Mucosa of descending colon (tissue), 3 donors: ENCODE measurements around the gene ST3GAL2. TPM values are rescaled to one million over a fixed set of nuclear protein-coding genes. Genes with fewer than 3 reads are reported as not detected.
A peak's percentile ranks its signal among the peaks of the same experiment; 100 is the strongest.

Experiments
- ATAC-seq: fragments of 200-7000 bp; cut with Tn5 transposase; one replicate; pipeline ENCODE4 v1.9.1; 2020; ENCODE audit warnings: mild to moderate bottlenecking, moderate library complexity
- DNase-seq, 3 donors: peaks; one replicate each; pipeline ENCODE4 v3.0.0-alpha.2; 2020
- H3K36me3 ChIP-seq: fragments of 200-600 bp; one replicate; pipeline ENCODE4 v1.8.0; 2021; ENCODE audit warnings: low read depth, mild to moderate bottlenecking
- H3K4me1 ChIP-seq: fragments of 200-600 bp; one replicate; pipeline ENCODE4 v1.8.0; 2021; ENCODE audit warnings: low read depth, mild to moderate bottlenecking
- H3K4me3 ChIP-seq: fragments of 200-600 bp; one replicate; pipeline ENCODE4 v1.8.0; 2021; ENCODE audit warnings: mild to moderate bottlenecking
- H3K9me3 ChIP-seq: fragments of 200-600 bp; one replicate; pipeline ENCODE4 v1.8.0; 2021; ENCODE audit warnings: mild to moderate bottlenecking
- intact Hi-C, 2 donors: fragments of 100-400 bp; cut with DNase I in 1 of 2; cut with micrococcal nuclease in 1 of 2; formaldehyde crosslinking; loops; one replicate each; pipeline versions ENCODE4 v1.11.0 to v1.11.1; 2022; cut with DNase I, micrococcal nuclease
- total RNA-seq, 3 donors: library from RNA; stranded (reverse); fragmentation: NEBNext Ultra II Directional in 2 of 3; extraction: Animal tissue kit (Norgen Biotek cat#: 25700) in 2 of 3; gene quantifications; one replicate each; pipeline versions ENCODE4 v1.2.1 to v1.2.4, GENCODE V29; 2021 to 2023
- TF ChIP-seq, protein P1 (sequence below): fragments of 200-600 bp; IDR thresholded peaks from one replicate; pipeline ENCODE4 v1.8.0; 2022; ENCODE audit warnings: antibody characterized with exemption, mild to moderate bottlenecking
- donor health status: DM: no; HTN: no; CAD: no; lungs with moderate emphysema.
- donor health status: DM: no; HTN: no; CAD: no.
- donor health status: DM: no; HTN: yes; CAD: no.

The ST3GAL2 gene
- total RNA-seq, 3 donors from 2014 or later, result 4.2 to 22.4 (median 9.5) TPM

DNA sequence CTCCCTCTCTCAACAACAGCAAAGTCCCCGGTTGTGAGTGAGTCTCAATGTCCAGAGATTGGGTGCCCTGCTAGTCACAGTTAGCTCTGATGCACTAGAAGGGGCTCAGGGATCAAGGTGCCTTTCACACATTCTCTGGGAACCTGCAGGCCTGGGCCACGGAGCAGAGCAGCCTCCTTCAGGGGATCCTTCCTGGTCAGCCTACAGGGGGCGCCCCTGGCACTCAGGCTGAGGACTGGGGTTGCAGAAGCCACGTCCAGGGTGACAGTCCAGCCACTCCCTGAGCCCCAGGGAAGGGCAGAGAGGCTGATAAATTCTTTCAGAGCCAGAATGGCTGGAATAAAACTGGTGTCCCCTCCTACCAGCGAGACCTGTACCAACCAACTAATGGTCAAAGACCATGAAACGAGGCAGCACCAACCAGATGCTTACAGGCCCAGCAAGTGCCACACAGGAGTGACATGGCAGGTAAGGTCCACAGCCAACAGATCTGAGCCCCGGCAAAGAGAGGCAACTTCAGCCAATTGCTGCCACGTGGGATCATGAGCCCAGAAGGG, 43.5 kb downstream of the ST3GAL2 start:
- no peaks in the 10 kb centered on the region for H3K36me3 ChIP-seq
- TF ChIP-seq, protein P1, sequence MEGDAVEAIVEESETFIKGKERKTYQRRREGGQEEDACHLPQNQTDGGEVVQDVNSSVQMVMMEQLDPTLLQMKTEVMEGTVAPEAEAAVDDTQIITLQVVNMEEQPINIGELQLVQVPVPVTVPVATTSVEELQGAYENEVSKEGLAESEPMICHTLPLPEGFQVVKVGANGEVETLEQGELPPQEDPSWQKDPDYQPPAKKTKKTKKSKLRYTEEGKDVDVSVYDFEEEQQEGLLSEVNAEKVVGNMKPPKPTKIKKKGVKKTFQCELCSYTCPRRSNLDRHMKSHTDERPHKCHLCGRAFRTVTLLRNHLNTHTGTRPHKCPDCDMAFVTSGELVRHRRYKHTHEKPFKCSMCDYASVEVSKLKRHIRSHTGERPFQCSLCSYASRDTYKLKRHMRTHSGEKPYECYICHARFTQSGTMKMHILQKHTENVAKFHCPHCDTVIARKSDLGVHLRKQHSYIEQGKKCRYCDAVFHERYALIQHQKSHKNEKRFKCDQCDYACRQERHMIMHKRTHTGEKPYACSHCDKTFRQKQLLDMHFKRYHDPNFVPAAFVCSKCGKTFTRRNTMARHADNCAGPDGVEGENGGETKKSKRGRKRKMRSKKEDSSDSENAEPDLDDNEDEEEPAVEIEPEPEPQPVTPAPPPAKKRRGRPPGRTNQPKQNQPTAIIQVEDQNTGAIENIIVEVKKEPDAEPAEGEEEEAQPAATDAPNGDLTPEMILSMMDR, result peak; percentile 64
- peaks cover 2% of the 10 kb centered on the region for H3K4me1 ChIP-seq
- intact Hi-C loops, result loop anchor here (10.0 kb wide), 2 partner anchors 59 to 69 kb away; partner anchors contain the start of gene FCSK (in 1 of the 2)
- H3K9me3 ChIP-seq, result no peaks in the 10 kb centered on the region
- DNase-seq (peak; percentile 79 to 92 (median 87)), ATAC-seq (peak; percentile 95)
- H3K4me3 ChIP-seq, result no peak overlapping the region

- DNase-seq (no peak), ATAC-seq (no peak)
- Histone ChIP-seq H3K4me1 (peaks cover 2% of the 10 kb centered on the region), H3K9me3 (no peaks in the 10 kb centered on the region), H3K4me3 (no peak overlapping the region), H3K36me3 (no peaks in the 10 kb centered on the region)
- intact Hi-C loops, result loop anchor here (10.0 kb wide), 2 partner anchors 60 to 70 kb away; partner anchors contain the start of gene FCSK (in 1 of the 2)
- TF ChIP-seq, protein P1, result no peak
Measured at GRCh38 chr16:70394853-70395252, 44.0 kb downstream of the ST3GAL2 start.

GRCh38 chr16:70393662-70394061, 45.2 kb downstream of the ST3GAL2 start:
- no peak overlapping the region for H3K4me3 ChIP-seq
- H3K4me1 ChIP-seq, result peaks cover 2% of the 10 kb centered on the region
- DNase-seq (no peak), ATAC-seq (no peak)
- intact Hi-C loops, result loop anchor here (10.0 kb wide), 2 partner anchors 61 to 71 kb away; partner anchors contain the start of gene FCSK (in 1 of the 2)
- TF ChIP-seq, protein P1, result no peak
- H3K9me3 ChIP-seq, result no peaks in the 10 kb centered on the region
- H3K36me3 ChIP-seq, result no peaks in the 10 kb centered on the region

GRCh38 chr16:70392606-70393005, 46.3 kb downstream of the ST3GAL2 start:
- intact Hi-C loops, result loop anchor here (10.0 kb wide), 2 partner anchors 62 to 72 kb away; partner anchors contain the start of gene FCSK (in 1 of the 2)
- Histone ChIP-seq H3K4me1 (peaks cover 2% of the 10 kb centered on the region), H3K4me3 (no peak overlapping the region), H3K9me3 (no peaks in the 10 kb centered on the region), H3K36me3 (no peaks in the 10 kb centered on the region)
- ATAC-seq (no peak), DNase-seq (no peak)
- TF ChIP-seq, protein P1, result no peak

DNA sequence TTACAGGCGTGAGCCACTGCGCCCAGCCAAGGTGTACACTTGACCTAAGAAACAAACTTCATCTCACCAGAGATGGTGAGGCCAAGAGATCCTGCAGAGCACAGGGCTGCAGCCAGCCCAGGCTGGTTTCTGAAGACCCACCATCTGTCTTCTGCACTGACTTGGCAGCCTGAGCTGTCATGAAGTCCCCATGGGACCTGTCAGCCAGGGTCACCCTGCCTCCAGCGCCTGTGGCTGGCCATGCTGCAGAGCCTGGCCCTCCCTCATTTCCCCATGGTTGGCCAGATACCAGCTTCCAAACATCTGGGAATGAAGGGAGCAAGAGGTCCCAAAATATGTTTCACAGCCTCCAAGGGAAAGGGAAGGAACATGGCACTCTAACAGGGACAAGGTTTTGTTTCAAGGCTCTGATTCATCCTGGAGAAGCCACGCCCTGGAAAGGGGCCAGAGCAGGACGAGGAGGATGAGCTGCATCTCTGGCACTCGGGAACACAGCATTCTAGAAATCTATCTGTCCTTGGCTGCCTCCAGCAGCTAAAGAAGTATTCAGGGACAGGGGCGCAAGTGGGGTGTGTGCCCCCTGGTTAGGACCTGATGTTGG, 46.9 kb downstream of the ST3GAL2 start:
- ATAC-seq (no peak), DNase-seq (no peak)
- TF ChIP-seq, protein P1, result no peak
- H3K36me3 ChIP-seq, result no peaks in the 10 kb centered on the region
- H3K4me3 ChIP-seq, result no peak overlapping the region
- peaks cover 2% of the 10 kb centered on the region for H3K4me1 ChIP-seq
- no peaks in the 10 kb centered on the region for H3K9me3 ChIP-seq
- intact Hi-C loops, result loop anchor here (10.0 kb wide), 2 partner anchors 63 to 73 kb away; partner anchors contain the start of gene FCSK (in 1 of the 2)
